ENCODE data around the gene PLIN1. TPM values are rescaled to one million over a fixed set of nuclear protein-coding genes. Genes with fewer than 3 reads are reported as not detected.

Gene PLIN1
- total RNA-seq, 4 donors from 2014 or later: 4.6 to 48.3 (median 11.9) TPM

DNA sequence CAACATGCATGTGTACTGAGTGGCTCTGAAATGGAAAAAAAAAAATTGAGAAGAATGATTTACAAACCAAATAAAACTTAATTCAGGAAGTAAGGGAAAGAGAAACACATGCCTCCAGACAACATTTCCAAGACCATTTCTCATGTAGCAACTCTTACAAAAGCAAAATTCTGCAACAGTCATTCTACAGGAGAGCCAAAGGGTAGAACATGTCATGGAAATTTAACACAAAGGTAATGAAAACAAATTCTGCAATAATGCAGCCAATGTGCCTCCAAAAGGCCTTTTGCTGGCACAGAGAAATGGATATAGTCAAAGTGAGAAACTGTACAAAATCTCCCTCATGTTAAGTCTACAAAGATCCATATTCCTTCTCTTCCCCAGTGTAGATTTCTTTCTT is 7.4 kb upstream of the PLIN1 start:
- intact Hi-C loops (cut with DNase I; ENCODE audit: low total_unique reads) (no loop called here), in situ Hi-C loops (cut with MboI; ENCODE audit: low pct_ligation_motif_present in 1 of 4, low pct_unique_long_range_greater_than_20kb in 1 of 4, low sequenced_read_pairs in 3 of 4) (no loop called here)
- Histone ChIP-seq H3K27ac (no peak overlapping the region), H3K4me1 (peaks cover 3 to 36% (median 17%) of the 10 kb centered on the region in 4 donors), H3K27me3 (no peaks in the 10 kb centered on the region), H3K36me3 (peaks cover 0 to 13% (median 3%) of the 10 kb centered on the region in 4 donors), H3K4me3 (no peak overlapping the region), H3K9me3 (no peaks in the 10 kb centered on the region)
- no peak for TF ChIP-seq POLR2AphosphoS5 (IDR thresholded peaks at IDR 0.05)
- no peak for TF ChIP-seq POLR2A (IDR thresholded peaks at IDR 0.05)
- TF ChIP-seq EP300 (IDR thresholded peaks at IDR 0.05; ENCODE audit: low read depth): no peak
- TF ChIP-seq, protein P1, sequence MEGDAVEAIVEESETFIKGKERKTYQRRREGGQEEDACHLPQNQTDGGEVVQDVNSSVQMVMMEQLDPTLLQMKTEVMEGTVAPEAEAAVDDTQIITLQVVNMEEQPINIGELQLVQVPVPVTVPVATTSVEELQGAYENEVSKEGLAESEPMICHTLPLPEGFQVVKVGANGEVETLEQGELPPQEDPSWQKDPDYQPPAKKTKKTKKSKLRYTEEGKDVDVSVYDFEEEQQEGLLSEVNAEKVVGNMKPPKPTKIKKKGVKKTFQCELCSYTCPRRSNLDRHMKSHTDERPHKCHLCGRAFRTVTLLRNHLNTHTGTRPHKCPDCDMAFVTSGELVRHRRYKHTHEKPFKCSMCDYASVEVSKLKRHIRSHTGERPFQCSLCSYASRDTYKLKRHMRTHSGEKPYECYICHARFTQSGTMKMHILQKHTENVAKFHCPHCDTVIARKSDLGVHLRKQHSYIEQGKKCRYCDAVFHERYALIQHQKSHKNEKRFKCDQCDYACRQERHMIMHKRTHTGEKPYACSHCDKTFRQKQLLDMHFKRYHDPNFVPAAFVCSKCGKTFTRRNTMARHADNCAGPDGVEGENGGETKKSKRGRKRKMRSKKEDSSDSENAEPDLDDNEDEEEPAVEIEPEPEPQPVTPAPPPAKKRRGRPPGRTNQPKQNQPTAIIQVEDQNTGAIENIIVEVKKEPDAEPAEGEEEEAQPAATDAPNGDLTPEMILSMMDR (IDR thresholded peaks at IDR 0.05): no peak
- DNase-seq: no peak

DNA sequence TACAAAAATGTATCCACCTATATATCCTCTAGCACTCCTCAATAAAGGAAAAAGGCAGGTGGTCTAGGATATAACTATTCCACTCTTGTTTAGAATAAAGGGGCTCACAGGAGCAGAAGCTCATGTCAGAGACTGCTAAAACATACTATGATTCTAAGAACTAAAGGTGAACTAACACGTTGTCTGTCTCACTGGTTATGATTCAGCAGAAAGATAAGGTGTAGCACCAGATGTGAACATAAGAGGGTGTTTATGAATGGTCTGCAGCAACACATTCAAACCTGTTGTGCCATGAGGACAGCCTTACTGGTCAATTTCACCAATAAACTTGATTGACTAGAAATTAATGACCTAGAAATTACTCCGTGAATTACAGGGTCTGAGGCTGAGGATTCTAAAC is 6.8 kb upstream of the PLIN1 start:
- DNase-seq: no peak
- Histone ChIP-seq H3K27me3 (no peaks in the 10 kb centered on the region), H3K4me3 (no peak overlapping the region), H3K27ac (no peak overlapping the region), H3K36me3 (peaks cover 0 to 13% (median 3%) of the 10 kb centered on the region in 4 donors), H3K9me3 (no peaks in the 10 kb centered on the region), H3K4me1 (peaks cover 7 to 38% (median 18%) of the 10 kb centered on the region in 4 donors)
- TF ChIP-seq, protein P1 (IDR thresholded peaks at IDR 0.05): no peak
- TF ChIP-seq EP300 (IDR thresholded peaks at IDR 0.05; ENCODE audit: low read depth) (no peak), POLR2A (IDR thresholded peaks at IDR 0.05) (no peak), POLR2AphosphoS5 (IDR thresholded peaks at IDR 0.05) (no peak)
- in situ Hi-C loops (cut with MboI; ENCODE audit: low pct_ligation_motif_present in 1 of 4, low pct_unique_long_range_greater_than_20kb in 1 of 4, low sequenced_read_pairs in 3 of 4) (no loop called here), intact Hi-C loops (cut with DNase I; ENCODE audit: low total_unique reads) (no loop called here)
- WGBS, 2 donors (ENCODE audit: low coverage in 1 of 2): 75 to 76% methylated on average over 2 of the region's 2 CpGs

DNA sequence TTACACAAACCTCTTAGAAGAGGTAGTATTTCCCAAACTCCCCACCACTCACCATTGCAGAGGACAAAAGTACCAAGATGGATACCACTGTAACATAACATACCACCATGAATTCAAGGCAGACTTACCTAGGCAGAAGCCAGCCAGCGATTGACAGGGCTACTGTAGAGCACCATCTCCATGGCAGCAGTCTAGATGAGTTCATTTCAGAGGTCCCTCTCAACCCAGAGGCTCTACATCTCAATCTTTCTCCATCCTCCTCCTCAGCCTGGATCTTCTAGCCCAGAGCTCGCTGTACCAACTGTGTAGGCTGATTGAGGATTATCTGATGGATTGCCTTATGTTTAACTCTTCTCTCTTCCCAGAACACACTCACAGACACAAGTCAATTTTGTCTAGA is 2.0 kb upstream of the PLIN1 start:
- intact Hi-C loops (cut with DNase I; ENCODE audit: low total_unique reads) (no loop called here), in situ Hi-C loops (cut with MboI; ENCODE audit: low pct_ligation_motif_present in 1 of 4, low pct_unique_long_range_greater_than_20kb in 1 of 4, low sequenced_read_pairs in 3 of 4) (no loop called here)
- Histone ChIP-seq H3K4me1 (peaks cover 13 to 24% (median 17%) of the 10 kb centered on the region in 4 donors), H3K4me3 (no peak overlapping the region), H3K27me3 (no peaks in the 10 kb centered on the region), H3K9me3 (no peaks in the 10 kb centered on the region), H3K36me3 (peaks cover 0 to 13% (median 3%) of the 10 kb centered on the region in 4 donors), H3K27ac (peak overlapping the region; percentile 79 to 80 (median 80))
- WGBS, 2 donors (ENCODE audit: low coverage in 1 of 2): 82% methylated on average over 2 of the region's 2 CpGs; no CpG with 5 or more reads in 1 of the 2 donors
- TF ChIP-seq POLR2A (IDR thresholded peaks at IDR 0.05) (no peak), POLR2AphosphoS5 (IDR thresholded peaks at IDR 0.05) (no peak), EP300 (IDR thresholded peaks at IDR 0.05; ENCODE audit: low read depth) (no peak)
- TF ChIP-seq, protein P1 (IDR thresholded peaks at IDR 0.05): no peak
- DNase-seq: no peak

DNA sequence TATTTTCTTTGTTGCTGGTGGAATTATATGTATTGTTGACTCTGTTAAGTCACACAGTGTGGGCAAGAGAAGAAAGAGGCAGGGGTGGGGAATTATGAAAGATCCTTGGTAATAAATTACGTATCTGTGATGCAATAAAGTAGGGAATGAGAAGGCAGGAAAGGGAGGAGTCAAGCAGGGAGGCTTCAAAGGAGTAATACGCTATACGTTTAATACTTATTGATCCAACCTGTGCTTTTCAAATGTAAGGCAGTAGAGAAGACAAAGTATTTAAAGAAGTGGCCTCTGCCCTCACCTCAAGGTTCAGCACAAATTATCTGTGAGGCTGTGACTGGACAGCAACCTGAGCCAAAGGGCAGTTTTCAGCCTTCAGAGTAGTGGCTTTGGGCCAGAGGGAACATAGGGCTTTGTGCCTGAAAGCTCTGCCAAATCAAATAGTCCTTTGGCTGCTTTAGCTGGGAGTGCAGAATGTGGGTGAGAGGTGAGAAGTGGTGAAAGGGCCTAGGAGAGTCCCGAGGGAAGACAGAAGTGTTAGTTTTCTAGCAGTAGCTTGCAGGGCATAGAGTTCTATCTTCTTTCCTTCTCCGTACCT is 1.2 kb upstream of the PLIN1 start:
- DNase-seq: peak; percentile 76
- H3K27me3 ChIP-seq: no peaks in the 10 kb centered on the region
- peak overlapping the region; percentile 79 to 80 (median 80) for H3K27ac ChIP-seq
- TF ChIP-seq POLR2A (IDR thresholded peaks at IDR 0.05) (no peak), EP300 (IDR thresholded peaks at IDR 0.05; ENCODE audit: low read depth) (no peak), POLR2AphosphoS5 (IDR thresholded peaks at IDR 0.05) (peak; percentile 17 to 82 (median 74))
- TF ChIP-seq, protein P1 (IDR thresholded peaks at IDR 0.05): no peak
- no peaks in the 10 kb centered on the region for H3K9me3 ChIP-seq
- intact Hi-C loops (cut with DNase I; ENCODE audit: low total_unique reads): no loop called here
- H3K4me3 ChIP-seq: no peak overlapping the region
- peaks cover 13 to 24% (median 17%) of the 10 kb centered on the region in 4 donors for H3K4me1 ChIP-seq
- in situ Hi-C loops (cut with MboI; ENCODE audit: low pct_ligation_motif_present in 1 of 4, low pct_unique_long_range_greater_than_20kb in 1 of 4, low sequenced_read_pairs in 3 of 4): no loop called here
- WGBS, 2 donors (ENCODE audit: low coverage in 1 of 2): 30 to 46% methylated on average over 4 to 5 of the region's 5 CpGs
- H3K36me3 ChIP-seq: peaks cover 0 to 7% (median 3%) of the 10 kb centered on the region in 4 donors

All from transverse colon (tissue), 4 donors.